Thyroid gland (tissue), 4 donors: ENCODE data around the gene C10orf95.

ENCODE experiments used
- POLR2A ChIP-seq, 2 donors: fragments of 450-650 bp; IDR thresholded peaks; one replicate each; pipeline ENCODE4 v1.6.1; 2017; ENCODE audit warnings: antibody characterized with exemption in 2 of 2, mild to moderate bottlenecking in 2 of 2, moderate library complexity in 1 of 2
- TF ChIP-seq, protein P1 (sequence below), 6 experiments: fragments of 200-600 bp in 3 of 6; fragments of 450-650 bp in 3 of 6; sonication (generic) in 3 of 6; IDR thresholded peaks; one replicate each; pipeline ENCODE4 v1.5.1; 2016 to 2019; ENCODE audit warnings: antibody characterized with exemption in 6 of 6, mild to moderate bottlenecking in 2 of 6, inconsistent platforms in 1 of 6, moderate library complexity in 1 of 6

- TF ChIP-seq, protein P1, sequence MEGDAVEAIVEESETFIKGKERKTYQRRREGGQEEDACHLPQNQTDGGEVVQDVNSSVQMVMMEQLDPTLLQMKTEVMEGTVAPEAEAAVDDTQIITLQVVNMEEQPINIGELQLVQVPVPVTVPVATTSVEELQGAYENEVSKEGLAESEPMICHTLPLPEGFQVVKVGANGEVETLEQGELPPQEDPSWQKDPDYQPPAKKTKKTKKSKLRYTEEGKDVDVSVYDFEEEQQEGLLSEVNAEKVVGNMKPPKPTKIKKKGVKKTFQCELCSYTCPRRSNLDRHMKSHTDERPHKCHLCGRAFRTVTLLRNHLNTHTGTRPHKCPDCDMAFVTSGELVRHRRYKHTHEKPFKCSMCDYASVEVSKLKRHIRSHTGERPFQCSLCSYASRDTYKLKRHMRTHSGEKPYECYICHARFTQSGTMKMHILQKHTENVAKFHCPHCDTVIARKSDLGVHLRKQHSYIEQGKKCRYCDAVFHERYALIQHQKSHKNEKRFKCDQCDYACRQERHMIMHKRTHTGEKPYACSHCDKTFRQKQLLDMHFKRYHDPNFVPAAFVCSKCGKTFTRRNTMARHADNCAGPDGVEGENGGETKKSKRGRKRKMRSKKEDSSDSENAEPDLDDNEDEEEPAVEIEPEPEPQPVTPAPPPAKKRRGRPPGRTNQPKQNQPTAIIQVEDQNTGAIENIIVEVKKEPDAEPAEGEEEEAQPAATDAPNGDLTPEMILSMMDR (IDR thresholded peaks at IDR 0.05): no peak
- no peak for TF ChIP-seq POLR2A (IDR thresholded peaks at IDR 0.05)
Measured at GRCh38 chr10:102405632-102406031, 45.7 kb downstream of the C10orf95 start.
